ENCODE measurements around the gene EIF4A3.

DNA sequence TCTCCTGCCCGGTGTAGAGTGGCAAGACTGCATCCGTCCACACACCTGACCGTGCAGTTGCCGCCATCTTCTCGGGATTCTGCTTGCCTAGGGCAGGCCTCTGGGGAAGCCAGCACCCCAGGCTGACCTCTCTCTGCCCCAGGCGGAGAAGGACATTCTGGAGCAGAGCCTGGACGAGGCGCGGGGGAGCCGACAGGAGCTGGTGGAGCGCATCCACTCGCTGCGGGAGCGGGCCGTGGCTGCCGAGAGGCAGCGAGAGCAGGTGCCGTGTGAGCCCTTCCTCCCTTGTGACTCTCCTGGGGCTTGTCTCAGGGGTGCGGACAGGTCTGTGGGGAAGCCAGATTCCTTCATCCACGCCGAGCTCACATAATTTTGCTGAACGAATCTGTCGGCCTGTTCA lies 42.7 kb upstream of the EIF4A3 start:
- TF ChIP-seq, protein P1, sequence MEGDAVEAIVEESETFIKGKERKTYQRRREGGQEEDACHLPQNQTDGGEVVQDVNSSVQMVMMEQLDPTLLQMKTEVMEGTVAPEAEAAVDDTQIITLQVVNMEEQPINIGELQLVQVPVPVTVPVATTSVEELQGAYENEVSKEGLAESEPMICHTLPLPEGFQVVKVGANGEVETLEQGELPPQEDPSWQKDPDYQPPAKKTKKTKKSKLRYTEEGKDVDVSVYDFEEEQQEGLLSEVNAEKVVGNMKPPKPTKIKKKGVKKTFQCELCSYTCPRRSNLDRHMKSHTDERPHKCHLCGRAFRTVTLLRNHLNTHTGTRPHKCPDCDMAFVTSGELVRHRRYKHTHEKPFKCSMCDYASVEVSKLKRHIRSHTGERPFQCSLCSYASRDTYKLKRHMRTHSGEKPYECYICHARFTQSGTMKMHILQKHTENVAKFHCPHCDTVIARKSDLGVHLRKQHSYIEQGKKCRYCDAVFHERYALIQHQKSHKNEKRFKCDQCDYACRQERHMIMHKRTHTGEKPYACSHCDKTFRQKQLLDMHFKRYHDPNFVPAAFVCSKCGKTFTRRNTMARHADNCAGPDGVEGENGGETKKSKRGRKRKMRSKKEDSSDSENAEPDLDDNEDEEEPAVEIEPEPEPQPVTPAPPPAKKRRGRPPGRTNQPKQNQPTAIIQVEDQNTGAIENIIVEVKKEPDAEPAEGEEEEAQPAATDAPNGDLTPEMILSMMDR (conservative IDR thresholded peaks at IDR 0.05; ENCODE audit: low read length), result no peak
- TF ChIP-seq EZH2phosphoT487 (IDR thresholded peaks at IDR 0.05; ENCODE audit: borderline replicate concordance), result no peak
